Measurements from ENCODE around the gene COL15A1.
"Not testable (repeated sequence)": the region's sequence is repeated elsewhere in the genome, so short reads cannot be mapped to it uniquely, and the experiment has no call there.

The COL15A1 gene

GRCh38 chr9:98997604-98998003 lies 53.9 kb downstream of the COL15A1 start:
- no peak for DNase-seq

DNA sequence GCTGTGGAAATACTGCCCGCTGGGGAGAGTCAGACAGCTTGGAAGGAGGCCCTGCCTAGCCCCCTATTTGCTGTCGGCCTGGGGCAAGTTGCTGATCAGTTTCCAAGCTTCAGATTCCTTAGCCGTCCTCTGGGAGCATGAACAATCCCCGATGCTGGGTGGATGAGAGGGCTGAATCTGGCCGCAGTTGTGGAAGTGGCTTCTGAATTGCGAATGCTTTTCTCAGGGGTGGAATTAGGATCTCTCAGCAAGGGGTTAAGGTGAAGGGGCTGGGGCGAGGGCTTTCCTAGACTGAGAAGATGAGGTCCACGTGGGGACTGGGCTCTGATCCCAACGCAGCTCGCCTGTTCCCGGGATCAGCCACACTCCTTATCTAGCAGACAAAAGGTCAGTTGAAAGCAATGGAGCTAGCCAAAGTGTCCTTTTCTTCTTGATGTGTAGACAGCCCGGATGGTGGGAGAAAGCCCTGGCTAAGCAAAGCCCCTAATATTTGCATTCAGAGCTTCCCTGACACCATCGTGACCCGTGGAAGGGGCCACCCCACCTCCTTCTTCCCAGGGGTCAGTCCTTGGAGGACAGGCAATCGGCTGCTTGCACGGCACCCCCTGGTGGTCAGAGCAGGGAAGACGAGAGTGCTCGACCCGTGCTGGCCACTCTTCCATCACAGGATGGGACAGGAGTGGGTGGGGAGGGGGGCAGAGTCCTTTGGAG lies 54.9 kb downstream of the COL15A1 start:
- peak; percentile 54 for DNase-seq

DNA sequence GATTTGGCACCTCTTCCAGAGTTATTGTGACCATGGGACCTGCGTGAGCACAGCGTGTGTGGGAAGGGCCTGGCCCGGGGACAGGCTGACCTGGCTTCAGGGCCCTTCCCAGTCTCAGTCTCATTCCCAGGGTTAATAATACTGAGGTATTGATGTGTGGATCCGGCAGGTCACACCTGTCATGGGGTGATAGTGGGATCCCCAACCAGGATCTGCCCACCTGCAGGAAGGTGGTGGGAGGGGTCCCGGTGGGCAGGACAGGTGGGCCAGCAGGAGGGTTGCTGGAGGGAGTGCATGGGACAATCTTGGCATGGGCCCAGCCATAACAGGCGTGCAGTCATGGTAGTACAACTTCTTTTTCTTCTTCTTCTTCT lies 55.4 kb downstream of the COL15A1 start:
- no peak for DNase-seq

- peak; percentile 59 for DNase-seq
These were observed 57.0 kb downstream of the COL15A1 start for GRCh38 chr9:99000476-99001395.

- DNase-seq, result no peak
These were observed 58.2 kb downstream of the COL15A1 start for GRCh38 chr9:99001892-99002291.

GRCh38 chr9:99002706-99003105 lies 59.0 kb downstream of the COL15A1 start:
- no peak for DNase-seq

DNA sequence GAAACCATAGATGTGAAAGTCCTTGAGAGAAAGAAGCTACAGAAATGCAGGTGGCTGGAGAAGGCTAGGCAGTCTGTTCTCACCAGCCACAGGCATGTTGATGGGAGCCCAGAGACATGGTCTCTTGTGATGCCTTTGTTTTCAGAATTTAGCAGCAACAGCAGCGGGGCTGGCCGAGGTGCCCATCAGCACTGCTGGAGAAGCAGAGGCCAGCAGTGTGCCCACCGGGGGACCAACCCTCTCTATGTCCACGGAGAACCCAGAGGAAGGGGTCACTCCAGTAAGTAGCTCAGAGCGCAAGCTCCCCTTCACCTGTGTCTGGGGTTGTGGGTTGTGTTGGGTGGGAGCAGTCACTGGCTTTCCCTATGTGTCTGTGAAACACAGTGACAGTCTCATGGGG lies 59.6 kb downstream of the COL15A1 start:
- DNase-seq, result no peak

DNA sequence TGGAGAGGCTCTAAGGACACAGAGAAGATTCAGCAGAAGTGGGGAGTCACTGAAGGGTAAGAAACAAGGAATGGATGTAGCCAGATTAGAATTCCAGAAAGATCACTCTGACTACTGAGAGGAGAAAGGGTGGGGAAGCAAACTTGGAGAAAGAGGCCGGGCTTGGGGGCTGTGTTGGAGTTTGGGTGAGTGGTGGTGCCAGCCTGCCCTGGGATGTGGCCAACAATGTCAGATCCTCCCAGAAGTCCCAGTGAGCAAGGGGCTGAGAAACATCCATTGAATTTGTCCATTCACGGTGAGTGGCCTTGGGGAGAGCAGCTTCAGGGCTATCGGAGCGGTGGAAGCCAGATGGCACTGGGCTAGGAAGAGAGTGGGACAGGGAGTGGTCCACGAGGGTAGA lies 60.4 kb downstream of the COL15A1 start:
- no peak for DNase-seq

GRCh38 chr9:99004717-99005460 lies 61.2 kb downstream of the COL15A1 start:
- DNase-seq, result no peak

DNA sequence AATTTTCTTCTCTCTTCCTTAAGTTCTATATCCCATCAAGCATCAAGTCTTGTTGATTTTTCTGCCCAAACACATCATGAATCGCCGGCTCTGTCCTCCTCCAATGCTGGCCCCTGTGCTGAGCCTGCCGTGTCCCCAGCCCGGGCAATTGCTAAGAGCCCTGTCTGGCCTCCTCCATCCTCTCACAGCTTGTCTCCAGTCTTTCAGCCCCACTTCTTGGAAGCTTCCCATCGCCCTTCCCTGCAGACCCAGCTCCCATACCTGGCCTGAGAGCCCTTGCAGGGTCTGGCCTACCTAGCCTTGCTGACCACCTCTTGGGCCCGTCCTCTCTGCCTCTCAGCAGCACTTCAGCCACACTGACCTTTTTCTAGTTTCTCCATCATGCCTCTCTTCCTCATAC lies 61.9 kb downstream of the COL15A1 start:
- DNase-seq, result no peak

- DNase-seq, result no peak
These were observed 62.8 kb downstream of the COL15A1 start for GRCh38 chr9:99006511-99006910.

DNA sequence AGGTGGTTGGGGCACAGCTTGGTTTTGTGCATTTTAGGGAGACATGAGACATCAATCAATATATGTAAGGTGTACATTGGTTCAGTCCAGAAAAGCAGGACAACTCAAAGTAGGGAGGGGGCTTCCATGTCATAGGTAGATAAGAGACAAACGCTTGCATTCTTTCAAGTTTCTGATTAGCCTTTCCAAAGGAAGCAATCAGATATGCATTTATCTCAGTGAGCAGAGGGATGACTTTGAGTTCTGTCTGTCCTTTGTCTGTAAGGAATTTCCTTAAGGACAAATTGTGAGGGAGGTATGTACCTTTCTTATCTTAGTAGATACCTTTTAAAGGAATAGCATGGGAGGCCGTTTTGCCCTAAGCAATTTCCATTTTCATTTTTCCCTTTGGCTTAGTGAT lies 63.3 kb downstream of the COL15A1 start:
- no peak for DNase-seq

DNA sequence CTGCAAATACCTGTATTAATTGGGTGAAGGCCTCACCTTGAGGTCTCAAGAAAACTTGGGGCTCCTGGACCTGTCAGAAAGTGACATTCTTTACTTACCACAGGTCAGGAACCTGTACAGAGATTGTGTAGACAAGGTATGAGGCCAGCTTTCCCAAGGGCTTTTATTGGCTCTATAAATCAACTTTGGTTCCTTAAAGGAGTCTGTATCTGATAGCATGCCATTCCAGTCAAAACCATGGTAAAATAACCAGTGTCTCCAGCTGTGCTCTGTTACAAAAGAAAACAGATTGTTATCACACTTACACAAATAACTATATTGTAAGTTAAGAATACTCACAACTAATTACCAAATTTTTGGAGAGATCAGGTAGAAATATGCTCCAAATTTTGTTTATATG lies 64.5 kb downstream of the COL15A1 start:
- DNase-seq, result no peak

- DNase-seq, result not testable (repeated sequence)
These were observed 66.7 kb downstream of the COL15A1 start for GRCh38 chr9:99010393-99010792.

DNA sequence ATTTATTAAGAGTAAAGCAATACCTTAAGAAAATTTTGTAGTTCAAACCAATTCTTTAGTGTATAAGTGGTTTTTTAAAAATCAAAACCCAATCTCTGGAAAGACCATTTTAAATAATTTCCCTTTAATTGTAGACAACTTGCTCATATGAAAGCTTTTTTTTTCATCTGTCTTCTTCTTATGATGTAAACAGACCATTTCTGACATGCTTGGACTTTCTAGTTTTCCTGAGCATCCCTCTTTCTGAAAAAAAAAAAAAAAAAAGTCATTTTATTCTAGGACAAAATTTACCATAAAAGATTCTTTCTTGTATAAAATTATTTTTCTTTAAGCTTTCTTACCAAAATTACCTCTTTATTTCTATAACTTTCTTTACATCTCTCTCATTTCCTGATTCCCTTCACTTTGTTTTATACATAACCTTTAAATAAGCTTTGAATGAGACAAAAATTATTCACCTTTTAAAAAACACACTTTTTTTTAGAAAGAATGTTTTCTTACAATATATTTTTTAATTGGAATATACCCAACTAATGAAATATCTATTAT lies 67.5 kb downstream of the COL15A1 start:
- no peak for DNase-seq

DNA sequence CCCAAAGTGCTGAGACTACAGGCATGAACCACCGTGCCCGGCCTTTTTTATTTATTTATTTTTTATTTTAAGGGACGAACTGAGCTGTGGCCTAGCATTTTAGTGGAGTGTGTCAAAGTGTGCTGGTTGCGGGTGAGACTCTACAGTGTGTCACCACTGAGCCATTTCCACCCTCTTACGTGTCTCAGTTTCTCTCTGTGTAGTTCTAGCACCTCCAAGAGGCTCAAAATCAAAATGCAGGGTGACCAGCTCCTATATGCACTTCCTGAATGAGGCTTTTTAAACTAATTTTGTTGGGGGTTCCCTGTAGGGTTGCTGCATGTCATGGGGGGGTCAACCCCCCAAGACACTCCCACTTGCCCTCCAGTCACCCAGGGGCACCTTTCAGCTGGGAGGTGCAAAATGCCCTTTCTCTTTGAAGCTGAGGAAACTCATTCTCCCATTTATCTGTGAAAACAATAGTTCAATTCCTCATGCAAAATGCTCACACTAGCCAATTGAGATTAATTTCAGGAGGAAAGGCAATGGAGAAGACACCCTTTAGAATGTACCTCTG lies 69.3 kb downstream of the COL15A1 start:
- no peak for DNase-seq

GRCh38 chr9:99013550-99013949 lies 69.8 kb downstream of the COL15A1 start:
- DNase-seq, result no peak

GRCh38 chr9:99015448-99015847 lies 71.7 kb downstream of the COL15A1 start:
- no peak for DNase-seq

DNA sequence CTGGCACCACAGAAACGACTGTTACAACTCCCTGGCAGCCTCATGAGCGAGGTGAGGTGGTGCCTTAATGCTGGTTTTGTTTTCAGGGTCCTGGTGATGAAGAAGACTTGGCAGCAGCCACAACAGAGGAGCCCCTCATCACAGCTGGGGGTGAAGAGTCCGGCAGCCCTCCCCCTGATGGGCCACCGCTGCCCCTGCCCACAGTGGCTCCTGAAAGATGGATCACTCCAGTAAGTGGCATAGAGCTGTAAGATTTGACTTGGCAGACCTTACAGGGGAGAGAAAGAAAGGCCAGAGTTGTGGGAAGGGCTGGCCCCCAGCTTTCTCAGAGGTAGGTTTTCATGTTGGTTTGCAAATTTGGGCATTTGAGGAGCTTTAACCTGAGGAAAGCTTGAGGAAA lies 72.2 kb downstream of the COL15A1 start:
- no peak for DNase-seq

- no peak for DNase-seq
These were observed 73.1 kb downstream of the COL15A1 start for GRCh38 chr9:99016681-99017387.

- no peak for DNase-seq
These were observed 74.9 kb downstream of the COL15A1 start for GRCh38 chr9:99018653-99019052.

All from NCI-H1092 treated with DMSO at 0.1 percent for 48 hours (cell line).